ENCODE data around the gene CNOT3.
A peak's percentile ranks its signal among the peaks of the same experiment; 100 is the strongest.

CNOT3 gene

GRCh38 chr19:54197121-54197520 lies 59.6 kb downstream of the CNOT3 start:
- H3K9me2 ChIP-seq (replicated peaks; ENCODE audit: insufficient read depth, low read length), result no peaks in the 10 kb centered on the region
- H3K79me2 ChIP-seq (ENCODE audit: insufficient read depth, low read length), result peaks cover 22% of the 10 kb centered on the region
- H3K27ac ChIP-seq (ENCODE audit: low read depth, low read length), result no peak overlapping the region
- TF ChIP-seq EZH2phosphoT487 (conservative IDR thresholded peaks at IDR 0.05; ENCODE audit: low read length), result no peak
- no peak for TF ChIP-seq CTCF (IDR thresholded peaks at IDR 0.05; ENCODE audit: insufficient read depth, low read length, poor library complexity, severe bottlenecking)
- H3K27me3 ChIP-seq (ENCODE audit: low read length), result no peaks in the 10 kb centered on the region
- H3K4me3 ChIP-seq (ENCODE audit: insufficient read depth, low read length, poor library complexity, severe bottlenecking), result no peak overlapping the region
- no peaks in the 10 kb centered on the region for H3K9me3 ChIP-seq (ENCODE audit: insufficient read depth, low read length)
- H3K4me2 ChIP-seq (ENCODE audit: low read depth, low read length, poor library complexity, severe bottlenecking), result no peak overlapping the region
- H3F3A ChIP-seq (ENCODE audit: insufficient read depth), result peaks cover 14% of the 10 kb centered on the region
- H3K9ac ChIP-seq (ENCODE audit: low read length), result no peak overlapping the region
- no peak overlapping the region for H2AFZ ChIP-seq (ENCODE audit: low read depth, low read length, severe bottlenecking)
- H4K20me1 ChIP-seq (ENCODE audit: low read depth, low read length), result peaks cover 4% of the 10 kb centered on the region; the same call in 1 of the 2 replicates
- H3K36me3 ChIP-seq (ENCODE audit: low read length), result peaks cover 14% of the 10 kb centered on the region

- peaks cover 28% of the 10 kb centered on the region for H3F3A ChIP-seq (ENCODE audit: insufficient read depth)
- H3K27ac ChIP-seq (ENCODE audit: low read depth, low read length), result no peak overlapping the region
- no peak overlapping the region for H2AFZ ChIP-seq (ENCODE audit: low read depth, low read length, severe bottlenecking)
- H3K79me2 ChIP-seq (ENCODE audit: insufficient read depth, low read length), result peaks cover 40% of the 10 kb centered on the region
- H3K9me3 ChIP-seq (ENCODE audit: insufficient read depth, low read length), result no peaks in the 10 kb centered on the region
- H4K20me1 ChIP-seq (ENCODE audit: low read depth, low read length), result peaks cover 24% of the 10 kb centered on the region
- H3K4me3 ChIP-seq (ENCODE audit: insufficient read depth, low read length, poor library complexity, severe bottlenecking), result no peak overlapping the region
- H3K27me3 ChIP-seq (ENCODE audit: low read length), result no peaks in the 10 kb centered on the region
- H3K9me2 ChIP-seq (replicated peaks; ENCODE audit: insufficient read depth, low read length), result no peaks in the 10 kb centered on the region
- peaks cover 26% of the 10 kb centered on the region for H3K36me3 ChIP-seq (ENCODE audit: low read length)
- TF ChIP-seq CTCF (IDR thresholded peaks at IDR 0.05; ENCODE audit: insufficient read depth, low read length, poor library complexity, severe bottlenecking) (no peak), EZH2phosphoT487 (conservative IDR thresholded peaks at IDR 0.05; ENCODE audit: low read length) (no peak)
- no peak overlapping the region for H3K4me2 ChIP-seq (ENCODE audit: low read depth, low read length, poor library complexity, severe bottlenecking)
- H3K9ac ChIP-seq (ENCODE audit: low read length), result no peak overlapping the region
These were observed 61.8 kb downstream of the CNOT3 start for GRCh38 chr19:54199401-54199800.

GRCh38 chr19:54201172-54201701 lies 63.7 kb downstream of the CNOT3 start:
- peak overlapping the region; percentile 85 for H3K27ac ChIP-seq (ENCODE audit: low read depth, low read length)

More at GRCh38 chr19:54201172-54201701, 63.7 kb downstream of the CNOT3 start:
- H4K20me1 ChIP-seq (ENCODE audit: low read depth, low read length), result peaks cover 41% of the 10 kb centered on the region
- no peaks in the 10 kb centered on the region for H3K9me2 ChIP-seq (replicated peaks; ENCODE audit: insufficient read depth, low read length)
- peak overlapping the region; percentile 94 for H3K9ac ChIP-seq (ENCODE audit: low read length)
- H2AFZ ChIP-seq (ENCODE audit: low read depth, low read length, severe bottlenecking), result no peak overlapping the region
- TF ChIP-seq CTCF (IDR thresholded peaks at IDR 0.05; ENCODE audit: insufficient read depth, low read length, poor library complexity, severe bottlenecking) (no peak), EZH2phosphoT487 (conservative IDR thresholded peaks at IDR 0.05; ENCODE audit: low read length) (no peak)
- H3K9me3 ChIP-seq (ENCODE audit: insufficient read depth, low read length), result no peaks in the 10 kb centered on the region
- peak overlapping the region; percentile 88 for H3K4me3 ChIP-seq (ENCODE audit: insufficient read depth, low read length, poor library complexity, severe bottlenecking)
- H3K79me2 ChIP-seq (ENCODE audit: insufficient read depth, low read length), result peaks cover 58% of the 10 kb centered on the region
- peak overlapping the region; percentile 79 for H3K4me2 ChIP-seq (ENCODE audit: low read depth, low read length, poor library complexity, severe bottlenecking)
- H3F3A ChIP-seq (ENCODE audit: insufficient read depth), result peaks cover 40% of the 10 kb centered on the region
- no peaks in the 10 kb centered on the region for H3K27me3 ChIP-seq (ENCODE audit: low read length)
- H3K36me3 ChIP-seq (ENCODE audit: low read length), result peaks cover 38% of the 10 kb centered on the region

All from SU-DHL-6 (cell line).